Mesenteric fat pad (tissue), 1 donor: Measurements from ENCODE around the gene HABP2. TPM values are rescaled to one million over a fixed set of nuclear protein-coding genes. Genes with fewer than 3 reads are reported as not detected.

ENCODE experiments used
- DNase-seq: peaks from one replicate; pipeline ENCODE4 v3.0.0-alpha.2; 2020; ENCODE audit warnings: low spot score
- long read RNA-seq: library from polyadenylated mRNA; unstranded; transcript quantifications from one replicate; pipeline ENCODE4 v2.0.0, GENCODE V29; 2020
- total RNA-seq: library from RNA; stranded (reverse); fragmentation: NEBNext Ultra II Directional; extraction: Animal tissue kit (Norgen Biotek cat#: 25700); gene quantifications from one replicate; pipeline ENCODE4 v1.2.1, GENCODE V29; 2021
- donor health status: DM: yes; HTN: yes; CAD: no.

Gene HABP2
- total RNA-seq, result not detected
- long read RNA-seq, result 0 reads

GRCh38 chr10:113552701-113553100 is at the start of gene HABP2:
Gene HABP2 (plus strand): TSS chr10:113553053. CDS start chr10:113553122, 69 bp downstream.
- DNase-seq, result no peak

- DNase-seq, result no peak
Measured at GRCh38 chr10:113503930-113504329, 48.9 kb upstream of the HABP2 start.

- no peak for DNase-seq
Measured at GRCh38 chr10:113504423-113504822, 48.4 kb upstream of the HABP2 start.

- no peak for DNase-seq
Measured at GRCh38 chr10:113506476-113506875, 46.4 kb upstream of the HABP2 start.

- DNase-seq, result no peak
Measured at GRCh38 chr10:113511419-113511818, 41.4 kb upstream of the HABP2 start.

- DNase-seq, result no peak
Measured at GRCh38 chr10:113515161-113515560, 37.7 kb upstream of the HABP2 start.

- no peak for DNase-seq
Measured at GRCh38 chr10:113515601-113516000, 37.3 kb upstream of the HABP2 start.

- no peak for DNase-seq
Measured at GRCh38 chr10:113516061-113516460, 36.8 kb upstream of the HABP2 start.

- peak; percentile 37 for DNase-seq
Measured at GRCh38 chr10:113517165-113517900, 35.5 kb upstream of the HABP2 start.

GRCh38 chr10:113517901-113518260 is 35.0 kb upstream of the HABP2 start:
- DNase-seq, result peak; percentile 49

- DNase-seq, result peak; percentile 57
Measured at GRCh38 chr10:113518415-113518814, 34.4 kb upstream of the HABP2 start.

- DNase-seq, result peak; percentile 28
Measured at GRCh38 chr10:113518816-113519591, 33.8 kb upstream of the HABP2 start.

GRCh38 chr10:113519681-113520115 is 33.2 kb upstream of the HABP2 start:
- peak; percentile 85 for DNase-seq

GRCh38 chr10:113520261-113520660 is 32.6 kb upstream of the HABP2 start:
- DNase-seq, result peak; percentile 55

- DNase-seq, result peak; percentile 49
Measured at GRCh38 chr10:113520690-113521474, 32.0 kb upstream of the HABP2 start.

- DNase-seq, result no peak
Measured at GRCh38 chr10:113521475-113521795, 31.4 kb upstream of the HABP2 start.

GRCh38 chr10:113522460-113522859 is 30.4 kb upstream of the HABP2 start:
- no peak for DNase-seq

- no peak for DNase-seq
Measured at GRCh38 chr10:113523071-113523470, 29.8 kb upstream of the HABP2 start.

GRCh38 chr10:113523628-113524027 is 29.2 kb upstream of the HABP2 start:
- no peak for DNase-seq

- no peak for DNase-seq
Measured at GRCh38 chr10:113524120-113524519, 28.7 kb upstream of the HABP2 start.

GRCh38 chr10:113524539-113525490 is 28.0 kb upstream of the HABP2 start:
- DNase-seq, result no peak
